Measurements from ENCODE around the gene ARHGEF19. TPM values are rescaled to one million over a fixed set of nuclear protein-coding genes. Genes with fewer than 3 reads are reported as not detected.
"Not testable (repeated sequence)": the region's sequence is repeated elsewhere in the genome, so short reads cannot be mapped to it uniquely, and the experiment has no call there.

Gene ARHGEF19
- total and polyA plus RNA-seq, 9 donors, result 1.3 to 9.2 (median 2.8) TPM

GRCh38 chr1:16221499-16221898 is 9.0 kb upstream of the ARHGEF19 start:
- Histone ChIP-seq H3K27ac (ENCODE audit: low read length) (no peak overlapping the region), H3K4me1 (ENCODE audit: control insufficient read depth, insufficient read depth, low read length) (peaks cover 14% of the 10 kb centered on the region), H3K9me3 (replicated peaks; ENCODE audit: control insufficient read depth, low read depth, low read length) (peaks cover 4% of the 10 kb centered on the region), H3K4me3 (ENCODE audit: low read length) (no peak overlapping the region), H3K36me3 (ENCODE audit: control insufficient read depth, insufficient read depth, low read length) (no peaks in the 10 kb centered on the region), H3K27me3 (ENCODE audit: control insufficient read depth, insufficient read depth, low read length) (peaks cover 16% of the 10 kb centered on the region)
- WGBS (ENCODE audit: insufficient coverage), result 100% methylated on average over 1 of the region's 1 CpG
- no peak for DNase-seq

GRCh38 chr1:16219968-16220500 is 7.6 kb upstream of the ARHGEF19 start:
- H3K27me3 ChIP-seq (ENCODE audit: control insufficient read depth, insufficient read depth, low read length), result peaks cover 4% of the 10 kb centered on the region
- 68% methylated on average over 2 of the region's 4 CpGs for WGBS (ENCODE audit: insufficient coverage)

GRCh38 chr1:16218674-16219071 is 6.2 kb upstream of the ARHGEF19 start:
- Histone ChIP-seq H3K9me3 (replicated peaks; ENCODE audit: control insufficient read depth, low read depth, low read length) (no peaks in the 10 kb centered on the region), H3K4me3 (ENCODE audit: low read length) (no peak overlapping the region), H3K27ac (ENCODE audit: low read length) (no peak overlapping the region), H3K4me1 (ENCODE audit: control insufficient read depth, insufficient read depth, low read length) (peaks cover 20% of the 10 kb centered on the region), H3K36me3 (ENCODE audit: control insufficient read depth, insufficient read depth, low read length) (no peaks in the 10 kb centered on the region), H3K27me3 (ENCODE audit: control insufficient read depth, insufficient read depth, low read length) (peaks cover 4% of the 10 kb centered on the region)
- WGBS (ENCODE audit: insufficient coverage), result 75% methylated on average over 2 of the region's 6 CpGs
- DNase-seq, result no peak

More at GRCh38 chr1:16219968-16220500, 7.6 kb upstream of the ARHGEF19 start:
- Histone ChIP-seq H3K27ac (ENCODE audit: low read length) (no peak overlapping the region), H3K9me3 (replicated peaks; ENCODE audit: control insufficient read depth, low read depth, low read length) (no peaks in the 10 kb centered on the region), H3K4me3 (ENCODE audit: low read length) (no peak overlapping the region), H3K36me3 (ENCODE audit: control insufficient read depth, insufficient read depth, low read length) (no peaks in the 10 kb centered on the region), H3K4me1 (ENCODE audit: control insufficient read depth, insufficient read depth, low read length) (peaks cover 20% of the 10 kb centered on the region)
- DNase-seq, result no peak

- Histone ChIP-seq H3K4me3 (ENCODE audit: low read length) (no peak overlapping the region), H3K36me3 (ENCODE audit: control insufficient read depth, insufficient read depth, low read length) (no peaks in the 10 kb centered on the region), H3K27me3 (ENCODE audit: control insufficient read depth, insufficient read depth, low read length) (peaks cover 4% of the 10 kb centered on the region), H3K27ac (ENCODE audit: low read length) (peak overlapping the region; percentile 85), H3K4me1 (ENCODE audit: control insufficient read depth, insufficient read depth, low read length) (peaks cover 20% of the 10 kb centered on the region), H3K9me3 (replicated peaks; ENCODE audit: control insufficient read depth, low read depth, low read length) (no peaks in the 10 kb centered on the region)
- WGBS (ENCODE audit: insufficient coverage), result 68% methylated on average over 12 of the region's 12 CpGs
- DNase-seq, result no peak
Observed at GRCh38 chr1:16218014-16218673, 5.7 kb upstream of the ARHGEF19 start.

- DNase-seq, result peak; percentile 98
- peak overlapping the region; percentile 85 for H3K27ac ChIP-seq (ENCODE audit: low read length)
- peaks cover 4% of the 10 kb centered on the region for H3K27me3 ChIP-seq (ENCODE audit: control insufficient read depth, insufficient read depth, low read length)
- H3K4me3 ChIP-seq (ENCODE audit: low read length), result peak overlapping the region; percentile 37
- H3K36me3 ChIP-seq (ENCODE audit: control insufficient read depth, insufficient read depth, low read length), result no peaks in the 10 kb centered on the region
- peaks cover 20% of the 10 kb centered on the region for H3K4me1 ChIP-seq (ENCODE audit: control insufficient read depth, insufficient read depth, low read length)
- H3K9me3 ChIP-seq (replicated peaks; ENCODE audit: control insufficient read depth, low read depth, low read length), result no peaks in the 10 kb centered on the region
- WGBS (ENCODE audit: insufficient coverage), result 0% methylated on average over 21 of the region's 46 CpGs
Observed at GRCh38 chr1:16217061-16217785, 4.8 kb upstream of the ARHGEF19 start.

DNA sequence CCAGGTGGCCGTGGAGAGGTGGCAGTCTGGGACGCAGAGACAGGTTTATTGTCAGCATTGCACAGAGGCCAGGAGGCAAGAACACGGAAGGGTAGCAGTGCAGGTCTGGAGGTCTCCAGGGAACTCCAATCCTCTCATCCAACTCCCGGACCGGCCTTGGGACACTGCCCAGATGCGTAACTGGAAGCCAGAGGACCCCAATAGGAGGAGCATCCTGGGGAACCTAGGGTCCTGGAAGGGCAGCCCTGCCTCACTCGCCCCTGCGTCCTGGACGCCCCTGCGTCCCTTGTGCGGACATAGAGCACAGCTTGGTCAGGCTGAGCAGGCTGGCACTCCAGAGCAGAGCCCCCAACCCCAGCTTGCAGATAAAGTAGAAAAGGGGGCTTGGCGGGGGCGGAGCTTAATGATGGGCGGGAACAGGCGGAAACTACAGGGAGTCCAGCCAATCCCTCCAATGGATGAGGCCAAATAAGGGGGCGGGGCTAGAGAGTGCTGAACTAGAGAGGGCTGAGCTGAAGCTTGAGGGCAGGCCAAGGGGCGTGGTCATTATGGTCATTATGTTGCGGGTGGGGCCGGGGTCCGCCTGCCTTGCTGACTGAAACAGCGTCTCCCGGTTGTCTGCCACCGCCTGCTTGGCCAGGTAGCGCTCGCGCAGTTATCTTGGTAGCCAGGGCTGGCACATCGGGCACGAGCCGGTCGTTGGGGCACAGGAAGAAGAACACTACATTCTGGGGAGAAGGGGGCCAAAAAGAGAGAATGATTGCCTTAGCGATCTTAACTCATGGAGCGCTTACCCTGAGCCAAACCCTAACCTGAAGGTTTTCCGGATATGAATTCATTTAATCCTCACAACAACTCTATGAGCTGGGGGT is 3.7 kb upstream of the ARHGEF19 start:
- Histone ChIP-seq H3K36me3 (ENCODE audit: control insufficient read depth, insufficient read depth, low read length) (no peaks in the 10 kb centered on the region), H3K4me3 (ENCODE audit: low read length) (peak overlapping the region; percentile 37), H3K4me1 (ENCODE audit: control insufficient read depth, insufficient read depth, low read length) (peaks cover 20% of the 10 kb centered on the region), H3K27ac (ENCODE audit: low read length) (peak overlapping the region; percentile 85), H3K9me3 (replicated peaks; ENCODE audit: control insufficient read depth, low read depth, low read length) (no peaks in the 10 kb centered on the region), H3K27me3 (ENCODE audit: control insufficient read depth, insufficient read depth, low read length) (peaks cover 2% of the 10 kb centered on the region)
- WGBS (ENCODE audit: insufficient coverage), result 3% methylated on average over 29 of the region's 33 CpGs
- DNase-seq, result peak; percentile 95

DNA sequence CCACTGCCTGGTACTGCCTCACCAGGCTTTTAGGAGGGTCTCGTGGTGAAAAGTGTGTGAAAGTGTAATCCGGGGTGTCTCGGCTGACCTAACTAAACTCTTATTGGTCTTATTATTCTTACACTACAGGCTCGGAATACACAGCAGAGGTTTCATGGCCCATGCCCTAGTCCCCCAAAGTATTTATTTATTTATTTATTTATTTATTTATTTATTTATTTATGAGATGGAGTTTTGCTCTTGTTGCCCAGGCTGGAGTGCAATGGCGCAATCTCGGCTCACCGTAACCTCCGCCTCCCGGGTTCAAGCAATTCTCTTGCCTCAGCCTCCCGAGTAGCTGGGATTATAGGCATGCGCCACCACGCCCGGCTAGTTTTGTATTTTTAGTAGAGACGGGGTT is 2.8 kb upstream of the ARHGEF19 start:
- peaks cover 20% of the 10 kb centered on the region for H3K4me1 ChIP-seq (ENCODE audit: control insufficient read depth, insufficient read depth, low read length)
- not testable (repeated sequence) for H3K27me3 ChIP-seq (ENCODE audit: control insufficient read depth, insufficient read depth, low read length); DNase-seq; H3K36me3 ChIP-seq (ENCODE audit: control insufficient read depth, insufficient read depth, low read length); H3K4me3 ChIP-seq (ENCODE audit: low read length); H3K27ac ChIP-seq (ENCODE audit: low read length); H3K9me3 ChIP-seq (replicated peaks; ENCODE audit: control insufficient read depth, low read depth, low read length)
- 80% methylated on average over 1 of the region's 14 CpGs for WGBS (ENCODE audit: insufficient coverage)

DNA sequence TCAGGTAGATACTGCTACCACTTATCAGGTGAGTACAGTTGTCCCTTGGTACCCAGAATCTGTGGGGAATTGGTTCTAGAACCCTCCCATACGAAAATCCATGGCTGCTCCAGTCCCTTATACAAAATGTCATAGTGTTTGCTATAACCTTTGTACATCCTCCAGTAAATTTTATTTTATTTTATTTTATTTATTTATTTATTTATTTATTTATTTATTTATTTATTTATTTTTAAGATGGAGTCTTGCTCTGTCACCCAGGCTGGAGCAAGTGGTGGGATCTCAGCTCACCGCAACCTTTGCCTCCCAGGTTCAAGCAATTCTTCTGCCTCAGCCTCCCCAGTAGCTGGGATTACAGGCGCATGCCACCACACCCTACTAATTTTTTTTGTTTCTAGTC is 1.1 kb upstream of the ARHGEF19 start:
- not testable (repeated sequence) for H3K36me3 ChIP-seq (ENCODE audit: control insufficient read depth, insufficient read depth, low read length); H3K4me3 ChIP-seq (ENCODE audit: low read length); DNase-seq; H3K27ac ChIP-seq (ENCODE audit: low read length); H3K27me3 ChIP-seq (ENCODE audit: control insufficient read depth, insufficient read depth, low read length); H3K9me3 ChIP-seq (replicated peaks; ENCODE audit: control insufficient read depth, low read depth, low read length)
- no CpG with 5 or more reads among the region's 3 CpGs for WGBS (ENCODE audit: insufficient coverage)
- peaks cover 28% of the 10 kb centered on the region for H3K4me1 ChIP-seq (ENCODE audit: control insufficient read depth, insufficient read depth, low read length)

- no peaks in the 10 kb centered on the region for H3K9me3 ChIP-seq (replicated peaks; ENCODE audit: control insufficient read depth, low read depth, low read length)
- H3K27ac ChIP-seq (ENCODE audit: low read length), result no peak overlapping the region
- peaks cover 2% of the 10 kb centered on the region for H3K27me3 ChIP-seq (ENCODE audit: control insufficient read depth, insufficient read depth, low read length)
- no peaks in the 10 kb centered on the region for H3K36me3 ChIP-seq (ENCODE audit: control insufficient read depth, insufficient read depth, low read length)
- peaks cover 28% of the 10 kb centered on the region for H3K4me1 ChIP-seq (ENCODE audit: control insufficient read depth, insufficient read depth, low read length)
- DNase-seq, result no peak
- 80% methylated on average over 1 of the region's 3 CpGs for WGBS (ENCODE audit: insufficient coverage)
- H3K4me3 ChIP-seq (ENCODE audit: low read length), result no peak overlapping the region
Observed at GRCh38 chr1:16213013-16213412, 561 bp upstream of the ARHGEF19 start.

GRCh38 chr1:16211824-16212223 is 628 bp downstream of the ARHGEF19 start:
- no peak for DNase-seq
- Histone ChIP-seq H3K27me3 (ENCODE audit: control insufficient read depth, insufficient read depth, low read length) (peaks cover 2% of the 10 kb centered on the region), H3K4me3 (ENCODE audit: low read length) (no peak overlapping the region), H3K9me3 (replicated peaks; ENCODE audit: control insufficient read depth, low read depth, low read length) (no peaks in the 10 kb centered on the region), H3K27ac (ENCODE audit: low read length) (no peak overlapping the region), H3K4me1 (ENCODE audit: control insufficient read depth, insufficient read depth, low read length) (peaks cover 27% of the 10 kb centered on the region), H3K36me3 (ENCODE audit: control insufficient read depth, insufficient read depth, low read length) (no peaks in the 10 kb centered on the region)
- WGBS (ENCODE audit: insufficient coverage), result 45% methylated on average over 4 of the region's 6 CpGs

Measured in muscle of leg (tissue), 11 donors.